Endothelial cell (in vitro differentiated cells): ENCODE results near the gene E2F1. TPM values are rescaled to one million over a fixed set of nuclear protein-coding genes. Genes with fewer than 3 reads are reported as not detected.

Experiments used
- DNase-seq: peaks from one replicate; pipeline ENCODE4 v3.0.0; 2021; ENCODE audit warnings: low spot score
- H3K27ac Mint-ChIP-seq: one replicate; pipeline ENCODE4 v1.8.0; 2021; ENCODE audit warnings: mixed read lengths, inconsistent platforms; ENCODE audit not compliant: unreplicated experiment
- H3K27me3 Mint-ChIP-seq: one replicate; pipeline ENCODE4 v1.8.0; 2021; ENCODE audit warnings: mild to moderate bottlenecking, moderate library complexity, mixed read lengths, inconsistent platforms; ENCODE audit not compliant: unreplicated experiment
- H3K36me3 Mint-ChIP-seq: one replicate; pipeline ENCODE4 v1.8.0; 2021; ENCODE audit warnings: mild to moderate bottlenecking, low read depth, mixed read lengths, inconsistent platforms; ENCODE audit not compliant: unreplicated experiment
- H3K4me1 Mint-ChIP-seq: one replicate; pipeline ENCODE4 v1.8.0; 2021; ENCODE audit warnings: mild to moderate bottlenecking, mixed read lengths, inconsistent platforms; ENCODE audit not compliant: unreplicated experiment
- H3K4me3 Mint-ChIP-seq: one replicate; pipeline ENCODE4 v1.8.0; 2021; ENCODE audit warnings: mild to moderate bottlenecking, mixed read lengths, inconsistent platforms; ENCODE audit not compliant: unreplicated experiment
- H3K9me3 Mint-ChIP-seq: one replicate; pipeline ENCODE4 v1.8.0; 2021; ENCODE audit warnings: mixed read lengths, inconsistent platforms; ENCODE audit not compliant: unreplicated experiment
- CTCF ChIP-seq: fragments of 200-600 bp; sonication (generic); IDR thresholded peaks from one replicate; pipeline ENCODE4 v1.5.0; 2021; ENCODE audit warnings: antibody characterized with exemption; ENCODE audit not compliant: unreplicated experiment
- total RNA-seq: library from RNA; stranded (reverse); fragmentation: NEBNext Ultra II Directional; extraction: Animal tissue kit (Norgen Biotek cat#: 25700); gene quantifications from one replicate; pipeline ENCODE4 v1.2.1, GENCODE V29; 2021; ENCODE audit not compliant: unreplicated experiment

Gene E2F1
- total RNA-seq, 1 donor from 2014 or later = 6.7 TPM

DNA sequence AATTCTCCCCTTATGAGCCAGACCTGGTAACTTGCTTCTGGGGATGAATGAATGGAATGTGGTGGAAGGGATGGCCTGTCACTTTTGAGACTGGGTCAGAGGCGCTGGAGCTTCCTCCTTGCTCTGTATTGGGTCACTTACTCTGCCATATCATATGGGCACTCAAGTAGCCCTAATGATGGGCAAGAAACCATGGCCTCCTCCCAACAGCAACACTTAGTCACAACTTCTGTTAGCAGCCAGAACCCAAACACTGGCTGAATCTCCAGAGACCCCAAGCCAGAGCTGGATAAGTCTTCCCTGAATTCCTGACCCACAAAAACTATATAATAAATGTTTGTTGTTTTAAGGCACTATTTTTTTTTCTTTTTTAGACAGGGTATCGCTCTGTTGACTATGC is 5.5 kb downstream of the E2F1 start:
- no peaks in the 10 kb centered on the region for H3K9me3 Mint-ChIP-seq
- H3K27ac Mint-ChIP-seq = no peak overlapping the region
- no peak overlapping the region for H3K4me3 Mint-ChIP-seq
- no peak for DNase-seq
- peaks cover 5% of the 10 kb centered on the region for H3K27me3 Mint-ChIP-seq
- peaks cover 4% of the 10 kb centered on the region for H3K36me3 Mint-ChIP-seq
- H3K4me1 Mint-ChIP-seq = no peaks in the 10 kb centered on the region
- TF ChIP-seq CTCF = no peak

GRCh38 chr20:33679758-33680485 is 6.3 kb downstream of the E2F1 start:
- no peak for TF ChIP-seq CTCF
- peaks cover 8% of the 10 kb centered on the region for H3K36me3 Mint-ChIP-seq
- H3K27ac Mint-ChIP-seq = no peak overlapping the region
- H3K9me3 Mint-ChIP-seq = no peaks in the 10 kb centered on the region
- DNase-seq = no peak
- no peak overlapping the region for H3K4me3 Mint-ChIP-seq
- H3K4me1 Mint-ChIP-seq = peaks cover 3% of the 10 kb centered on the region
- peaks cover 7% of the 10 kb centered on the region for H3K27me3 Mint-ChIP-seq

DNA sequence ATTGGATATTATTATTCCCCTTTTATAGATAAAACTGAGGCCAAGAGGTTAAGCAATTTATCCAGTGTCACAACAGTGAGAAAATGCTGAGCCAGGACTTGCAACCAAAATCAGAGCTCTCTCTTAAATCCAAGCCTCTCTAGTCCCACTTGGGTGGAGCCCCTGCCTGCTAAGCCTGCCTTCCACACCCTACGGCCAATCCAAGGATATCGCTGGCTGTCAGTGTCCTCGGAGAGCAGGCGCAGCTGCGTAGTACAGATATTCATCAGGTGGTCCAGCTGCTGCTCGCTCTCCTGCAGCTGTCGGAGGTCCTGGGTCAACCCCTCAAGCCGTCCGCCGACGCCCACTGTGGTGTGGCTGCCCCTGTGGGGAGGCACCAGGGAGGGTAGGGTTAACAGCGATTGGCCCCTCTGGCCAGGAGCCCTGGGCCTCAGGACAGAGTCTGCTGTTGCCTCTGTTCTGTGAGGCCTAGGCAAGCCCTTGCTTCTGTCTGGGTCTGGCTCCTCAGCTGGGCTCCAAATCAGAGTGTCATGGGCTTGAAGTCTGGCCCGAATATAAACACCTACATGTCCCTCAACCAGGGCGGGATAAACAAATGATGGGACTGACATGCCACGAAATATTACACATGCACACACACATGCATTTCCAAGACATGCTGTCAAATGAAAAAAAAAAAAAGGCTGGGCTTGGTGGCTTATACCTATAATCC is 8.0 kb downstream of the E2F1 start:
- DNase-seq = no peak
- Mint-ChIP-seq H3K4me3 (no peak overlapping the region), H3K4me1 (peaks cover 8% of the 10 kb centered on the region), H3K36me3 (peaks cover 8% of the 10 kb centered on the region), H3K27ac (no peak overlapping the region), H3K9me3 (no peaks in the 10 kb centered on the region), H3K27me3 (peaks cover 7% of the 10 kb centered on the region)
- no peak for TF ChIP-seq CTCF

GRCh38 chr20:33676652-33677645 is 9.2 kb downstream of the E2F1 start:
- no peaks in the 10 kb centered on the region for H3K9me3 Mint-ChIP-seq
- H3K27me3 Mint-ChIP-seq = peaks cover 14% of the 10 kb centered on the region
- no peak overlapping the region for H3K4me3 Mint-ChIP-seq
- peaks cover 8% of the 10 kb centered on the region for H3K36me3 Mint-ChIP-seq
- no peak for DNase-seq
- H3K27ac Mint-ChIP-seq = no peak overlapping the region
- peaks cover 13% of the 10 kb centered on the region for H3K4me1 Mint-ChIP-seq
- no peak for TF ChIP-seq CTCF
